NB4 (cell line): ENCODE measurements around the gene SPATA9.
A peak's percentile ranks its signal among the peaks of the same experiment; 100 is the strongest.

ENCODE experiments used
- DNase-seq: peaks from one replicate; pipeline ENCODE4 v3.0.0; 2010; ENCODE audit warnings: low read depth
- H3K4me3 ChIP-seq: one replicate; pipeline ENCODE4 v1.5.1; 2011; ENCODE audit warnings: mild to moderate bottlenecking, low read depth, low read length, moderate library complexity
- MYC ChIP-seq: IDR thresholded peaks from 2 replicates; pipeline ENCODE4 v1.6.1; 2011; ENCODE audit warnings: low read depth, low read length
- POLR2A ChIP-seq: IDR thresholded peaks from 2 replicates; pipeline ENCODE4 v1.6.1; 2011; ENCODE audit warnings: mild to moderate bottlenecking; ENCODE audit not compliant: insufficient read length; ENCODE audit errors: extremely low read depth
- TF ChIP-seq, protein P1 (sequence below): IDR thresholded peaks from one replicate; pipeline ENCODE4 v1.5.1; 2012; ENCODE audit warnings: low read depth, low read length
- TF ChIP-seq, protein P2 (sequence below): IDR thresholded peaks from 2 replicates; pipeline ENCODE4 v1.6.1; 2011; ENCODE audit warnings: low read depth, low read length

SPATA9 gene

DNA sequence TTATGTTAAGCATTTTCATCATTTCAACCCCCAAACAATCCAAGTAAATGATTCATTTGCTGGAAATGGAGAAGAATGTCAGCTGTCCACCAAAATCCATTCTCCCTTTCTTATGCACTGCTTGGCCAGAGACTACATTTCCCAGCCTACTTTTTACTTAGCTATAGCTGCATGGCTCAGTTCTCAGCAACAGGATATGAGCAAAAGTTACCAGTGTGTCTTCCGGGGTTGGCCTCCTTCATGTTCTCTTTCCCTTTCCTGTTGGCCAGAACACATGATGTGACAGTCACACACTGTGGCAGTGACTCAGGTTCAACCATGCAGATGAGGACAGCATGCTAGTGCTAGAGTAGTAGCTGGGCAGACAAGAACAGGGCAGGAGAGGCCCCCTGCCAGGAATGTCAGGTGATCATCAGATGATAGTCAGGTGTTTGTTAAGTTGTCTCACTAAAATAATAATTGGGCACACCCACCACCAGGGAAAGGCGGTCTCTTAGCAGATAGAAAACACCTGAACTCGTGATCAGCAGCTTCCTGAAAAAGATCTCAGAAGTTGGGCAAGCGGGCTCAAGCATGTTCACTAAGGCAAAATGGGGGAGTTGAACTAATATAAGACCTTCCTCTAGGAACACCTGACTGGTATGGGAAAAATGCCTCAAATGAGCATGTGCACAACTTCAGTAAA is 50.7 kb downstream of the SPATA9 start:
- DNase-seq, result peak; percentile 47
- no peak overlapping the region for H3K4me3 ChIP-seq

DNA sequence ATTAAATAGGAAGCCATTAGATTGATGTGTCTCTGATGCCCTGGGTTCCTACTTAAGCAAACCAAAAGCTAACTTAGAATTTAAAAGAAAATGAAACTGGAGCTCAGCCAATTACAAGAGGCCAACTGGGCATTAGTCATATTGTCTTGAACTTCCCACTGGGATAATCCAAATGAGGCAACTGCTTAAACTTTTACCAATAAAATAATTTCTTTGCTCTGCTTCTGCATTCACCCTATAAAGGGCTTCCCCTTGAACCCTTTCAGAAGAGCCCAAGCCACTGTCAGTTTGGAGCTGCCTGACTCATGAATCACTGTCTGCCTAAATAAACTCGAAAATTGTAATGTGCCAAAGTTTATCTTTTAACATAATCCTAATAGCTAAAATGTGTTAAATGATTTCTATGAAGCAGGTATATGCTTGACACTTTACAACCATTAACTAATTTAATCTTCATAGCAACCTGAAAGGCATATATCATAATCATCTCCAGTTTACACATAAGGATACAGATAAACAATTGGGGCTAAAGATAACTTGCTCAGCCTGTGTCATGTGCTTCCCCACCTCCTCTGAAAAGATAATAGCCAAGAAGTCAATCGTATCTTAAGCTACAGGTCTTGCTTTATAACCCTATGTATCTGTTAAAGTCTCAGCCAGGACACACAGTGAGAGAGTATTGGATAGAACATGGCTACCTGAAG is 51.4 kb downstream of the SPATA9 start:
- no peak for DNase-seq
- no peak overlapping the region for H3K4me3 ChIP-seq
- TF ChIP-seq, protein P1, sequence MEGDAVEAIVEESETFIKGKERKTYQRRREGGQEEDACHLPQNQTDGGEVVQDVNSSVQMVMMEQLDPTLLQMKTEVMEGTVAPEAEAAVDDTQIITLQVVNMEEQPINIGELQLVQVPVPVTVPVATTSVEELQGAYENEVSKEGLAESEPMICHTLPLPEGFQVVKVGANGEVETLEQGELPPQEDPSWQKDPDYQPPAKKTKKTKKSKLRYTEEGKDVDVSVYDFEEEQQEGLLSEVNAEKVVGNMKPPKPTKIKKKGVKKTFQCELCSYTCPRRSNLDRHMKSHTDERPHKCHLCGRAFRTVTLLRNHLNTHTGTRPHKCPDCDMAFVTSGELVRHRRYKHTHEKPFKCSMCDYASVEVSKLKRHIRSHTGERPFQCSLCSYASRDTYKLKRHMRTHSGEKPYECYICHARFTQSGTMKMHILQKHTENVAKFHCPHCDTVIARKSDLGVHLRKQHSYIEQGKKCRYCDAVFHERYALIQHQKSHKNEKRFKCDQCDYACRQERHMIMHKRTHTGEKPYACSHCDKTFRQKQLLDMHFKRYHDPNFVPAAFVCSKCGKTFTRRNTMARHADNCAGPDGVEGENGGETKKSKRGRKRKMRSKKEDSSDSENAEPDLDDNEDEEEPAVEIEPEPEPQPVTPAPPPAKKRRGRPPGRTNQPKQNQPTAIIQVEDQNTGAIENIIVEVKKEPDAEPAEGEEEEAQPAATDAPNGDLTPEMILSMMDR, result no peak
- TF ChIP-seq, protein P2, sequence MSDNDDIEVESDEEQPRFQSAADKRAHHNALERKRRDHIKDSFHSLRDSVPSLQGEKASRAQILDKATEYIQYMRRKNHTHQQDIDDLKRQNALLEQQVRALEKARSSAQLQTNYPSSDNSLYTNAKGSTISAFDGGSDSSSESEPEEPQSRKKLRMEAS, result no peak
- TF ChIP-seq POLR2A, result no peak
- no peak for TF ChIP-seq MYC

More for the DNA sequence above, 50.7 kb downstream of the SPATA9 start:
- TF ChIP-seq, protein P1, result no peak
- TF ChIP-seq POLR2A (no peak), MYC (no peak)
- TF ChIP-seq, protein P2, result no peak

DNA sequence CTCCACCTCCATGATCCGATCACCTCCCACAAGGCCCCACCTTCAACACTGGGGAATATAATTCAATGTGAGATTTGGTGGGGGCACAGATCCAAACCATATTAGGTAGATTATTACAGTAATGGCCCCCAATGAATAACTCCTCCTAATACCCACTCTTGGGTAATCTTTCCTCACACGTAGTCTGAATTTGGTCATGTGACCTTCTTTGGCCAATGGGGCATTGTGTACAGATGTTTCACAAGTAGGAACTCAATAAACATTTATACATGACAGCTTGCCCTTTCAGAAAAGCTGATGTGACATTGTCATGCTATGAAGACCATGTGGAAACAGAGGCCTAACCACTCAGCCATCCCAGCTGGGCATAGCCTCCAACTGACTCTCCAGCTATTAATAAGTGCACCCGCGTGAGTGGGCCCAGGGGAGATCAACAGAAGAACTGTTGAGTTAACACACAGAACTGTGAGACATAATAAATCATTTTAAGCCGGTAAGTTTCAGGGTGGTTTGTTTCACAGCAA is 52.3 kb downstream of the SPATA9 start:
- TF ChIP-seq POLR2A (no peak), MYC (no peak)
- TF ChIP-seq, protein P2, result no peak
- TF ChIP-seq, protein P1, result no peak
- no peak overlapping the region for H3K4me3 ChIP-seq
- no peak for DNase-seq

DNA sequence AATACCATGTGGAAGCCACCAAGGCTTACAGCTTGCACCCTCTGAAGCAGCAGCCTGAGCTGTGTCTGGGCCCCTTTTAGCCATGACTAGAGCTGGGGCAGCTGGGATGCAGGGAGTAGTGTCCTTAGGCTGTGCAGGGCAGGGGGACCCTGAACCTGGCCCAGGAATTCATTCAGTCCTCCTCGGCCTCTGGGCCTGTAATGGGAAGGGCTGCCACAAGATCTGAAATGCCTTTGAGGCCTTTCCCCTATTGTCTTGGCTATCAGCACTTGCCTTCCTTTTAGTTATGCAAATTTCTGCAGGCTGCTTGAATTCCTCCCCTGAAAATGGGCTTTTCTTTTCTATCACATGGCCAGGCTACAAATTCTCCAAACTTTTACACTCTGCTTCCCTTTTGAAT is 53.9 kb downstream of the SPATA9 start:
- no peak for DNase-seq
- no peak overlapping the region for H3K4me3 ChIP-seq

DNA sequence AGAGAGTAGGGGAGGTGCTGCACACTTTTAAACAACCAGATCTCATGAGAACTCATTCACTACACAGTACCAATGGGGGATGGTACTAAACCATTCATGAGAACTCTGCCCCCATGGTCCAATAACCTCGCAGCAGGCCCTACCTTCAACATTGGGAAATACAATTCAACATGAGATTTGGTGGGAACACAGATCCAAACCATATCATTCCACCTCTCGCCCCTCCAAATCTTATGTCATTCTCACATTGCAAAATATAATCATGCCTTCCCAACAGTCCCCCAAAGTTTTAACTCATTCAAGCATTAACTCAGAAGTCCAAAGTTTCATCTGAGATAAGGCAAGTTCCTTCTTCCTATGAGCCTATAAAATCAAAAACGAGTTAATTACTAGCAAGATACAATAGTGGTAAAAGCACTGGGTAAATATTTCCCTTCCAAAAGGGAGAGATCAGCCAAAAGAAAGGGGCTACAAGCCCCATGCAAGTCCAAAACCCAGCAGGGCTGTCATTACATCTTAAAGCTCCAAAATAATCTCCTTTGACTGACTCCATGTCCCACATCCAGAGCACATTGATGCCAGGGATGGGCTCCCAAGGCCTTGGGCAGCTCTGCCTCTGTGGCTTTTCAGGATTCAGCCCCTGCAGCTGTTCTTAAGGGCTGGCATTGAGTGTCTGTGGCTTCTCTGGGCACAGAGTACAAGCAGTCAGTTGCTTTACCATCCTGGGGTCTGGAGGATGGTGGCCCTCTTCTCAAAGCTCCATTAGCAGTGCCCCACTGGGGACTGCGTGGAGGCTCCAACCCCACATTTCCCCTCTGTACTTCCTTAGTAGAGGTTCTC is 54.6 kb downstream of the SPATA9 start:
- no peak overlapping the region for H3K4me3 ChIP-seq
- TF ChIP-seq POLR2A (no peak), MYC (no peak)
- TF ChIP-seq, protein P1, result no peak
- no peak for DNase-seq

More for the DNA sequence above, 53.9 kb downstream of the SPATA9 start:
- no peak for TF ChIP-seq POLR2A
- TF ChIP-seq, protein P1, result no peak
- TF ChIP-seq, protein P2, result no peak
- TF ChIP-seq MYC, result no peak
